ENCODE results near the gene MEFV. TPM values are rescaled to one million over a fixed set of nuclear protein-coding genes. Genes with fewer than 3 reads are reported as not detected.
"Not testable (repeated sequence)": the region's sequence is repeated elsewhere in the genome, so short reads cannot be mapped to it uniquely, and the experiment has no call there.

MEFV gene
- total RNA-seq, 1 donor from 2014 or later = not detected

GRCh38 chr16:3274947-3275346, 18.5 kb upstream of the MEFV start:
- H3K27me3 Mint-ChIP-seq (ENCODE audit: low read depth) = peaks cover 29% of the 10 kb centered on the region

DNA sequence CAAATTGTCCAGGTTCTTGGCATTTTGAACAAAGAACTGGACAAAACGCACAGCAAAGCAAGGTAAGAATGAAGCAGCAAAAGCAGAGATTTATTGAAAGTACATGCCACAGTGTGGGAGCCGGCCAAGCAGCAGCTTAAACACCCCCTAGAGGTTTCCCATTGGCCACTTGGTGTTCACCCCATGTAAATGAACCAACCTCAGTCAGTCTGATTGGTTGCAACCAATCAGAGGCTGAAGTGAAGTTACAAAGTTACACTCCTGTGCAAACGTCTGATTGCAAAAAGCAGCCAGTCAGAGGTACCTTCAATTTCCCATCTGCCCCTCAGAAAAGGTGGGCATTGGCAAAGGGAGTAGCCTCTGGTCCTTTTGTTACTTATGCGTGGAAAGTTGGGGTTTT, 18.1 kb upstream of the MEFV start:
- no peak for TF ChIP-seq CTCF (IDR thresholded peaks at IDR 0.05; ENCODE audit: unreplicated experiment)
- H3K36me3 Mint-ChIP-seq = no peaks in the 10 kb centered on the region
- no peaks in the 10 kb centered on the region for H3K9me3 Mint-ChIP-seq
- H3K4me1 Mint-ChIP-seq = no peaks in the 10 kb centered on the region
- no peak for DNase-seq (ENCODE audit: low spot score in 2 of 2, unreplicated experiment in 2 of 2)
- no peak overlapping the region for H3K4me3 Mint-ChIP-seq
- H3K27ac Mint-ChIP-seq = no peak overlapping the region
- peaks cover 29% of the 10 kb centered on the region for H3K27me3 Mint-ChIP-seq (ENCODE audit: low read depth)

More at GRCh38 chr16:3274947-3275346, 18.5 kb upstream of the MEFV start:
- Mint-ChIP-seq H3K36me3 (no peaks in the 10 kb centered on the region), H3K4me1 (no peaks in the 10 kb centered on the region), H3K9me3 (no peaks in the 10 kb centered on the region), H3K27ac (no peak overlapping the region), H3K4me3 (no peak overlapping the region)
- DNase-seq (ENCODE audit: low spot score in 2 of 2, unreplicated experiment in 2 of 2) = no peak
- no peak for TF ChIP-seq CTCF (IDR thresholded peaks at IDR 0.05; ENCODE audit: unreplicated experiment)

DNA sequence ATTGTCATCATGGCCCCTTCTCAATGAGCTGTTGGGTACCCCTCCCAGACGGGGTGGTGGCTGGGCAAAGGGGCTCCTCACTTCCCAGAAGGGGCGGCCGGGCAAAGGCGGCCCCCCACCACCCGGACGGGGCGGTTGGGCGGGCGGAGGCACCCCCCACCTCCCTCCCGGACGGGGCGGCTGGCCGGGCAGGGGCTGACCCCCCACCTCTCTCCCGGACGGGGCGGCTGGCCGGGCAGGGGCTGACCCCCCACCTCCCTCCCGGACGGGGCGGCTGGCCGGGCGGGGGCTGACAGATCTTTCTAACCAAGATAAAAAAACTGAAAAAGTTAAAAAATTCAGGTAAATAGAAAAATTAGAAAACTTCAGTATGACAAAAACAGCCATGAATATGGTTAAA, 14.8 kb upstream of the MEFV start:
- not testable (repeated sequence) for DNase-seq (ENCODE audit: low spot score in 2 of 2, unreplicated experiment in 2 of 2); H3K4me1 Mint-ChIP-seq; H3K36me3 Mint-ChIP-seq; H3K27ac Mint-ChIP-seq; H3K4me3 Mint-ChIP-seq; H3K27me3 Mint-ChIP-seq (ENCODE audit: low read depth); H3K9me3 Mint-ChIP-seq

DNA sequence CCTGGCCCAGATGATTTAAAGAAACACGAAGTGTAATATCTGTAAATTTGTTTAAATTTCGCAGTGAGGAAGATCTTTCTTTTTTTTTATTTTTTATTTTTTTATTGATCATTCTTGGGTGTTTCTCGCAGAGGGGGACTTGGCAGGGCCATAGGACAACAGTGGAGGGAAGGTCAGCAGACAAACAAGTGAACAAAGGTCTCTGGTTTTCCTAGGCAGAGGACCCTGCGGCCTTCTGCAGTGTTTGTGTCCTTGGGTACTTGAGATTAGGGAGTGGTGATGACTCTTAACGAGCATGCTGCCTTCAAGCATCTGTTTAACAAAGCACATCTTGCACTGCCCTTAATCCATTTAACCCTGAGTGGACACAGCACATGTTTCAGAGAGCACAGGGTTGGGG, 14.3 kb upstream of the MEFV start:
- H3K36me3 Mint-ChIP-seq, H3K4me3 Mint-ChIP-seq, H3K4me1 Mint-ChIP-seq: not testable (repeated sequence)

GRCh38 chr16:3268294-3268693, 11.9 kb upstream of the MEFV start:
- H3K4me1 Mint-ChIP-seq = peaks cover 8% of the 10 kb centered on the region
- no peak for TF ChIP-seq CTCF (IDR thresholded peaks at IDR 0.05; ENCODE audit: unreplicated experiment)
- no peak overlapping the region for H3K4me3 Mint-ChIP-seq
- no peak overlapping the region for H3K27ac Mint-ChIP-seq
- DNase-seq (ENCODE audit: low spot score in 2 of 2, unreplicated experiment in 2 of 2) = no peak
- H3K36me3 Mint-ChIP-seq = no peaks in the 10 kb centered on the region
- peaks cover 3% of the 10 kb centered on the region for H3K9me3 Mint-ChIP-seq
- H3K27me3 Mint-ChIP-seq (ENCODE audit: low read depth) = no peaks in the 10 kb centered on the region

More for the DNA sequence above, 14.3 kb upstream of the MEFV start:
- H3K27me3 Mint-ChIP-seq (ENCODE audit: low read depth); H3K27ac Mint-ChIP-seq; H3K9me3 Mint-ChIP-seq; DNase-seq (ENCODE audit: low spot score in 2 of 2, unreplicated experiment in 2 of 2): not testable (repeated sequence)

- Mint-ChIP-seq H3K27ac (no peak overlapping the region), H3K9me3 (peaks cover 3% of the 10 kb centered on the region)
Measured at GRCh38 chr16:3266873-3267537, 10.6 kb upstream of the MEFV start.

More at GRCh38 chr16:3266873-3267537, 10.6 kb upstream of the MEFV start:
- DNase-seq (ENCODE audit: low spot score in 2 of 2, unreplicated experiment in 2 of 2) = no peak
- H3K36me3 Mint-ChIP-seq = no peaks in the 10 kb centered on the region
- peaks cover 8% of the 10 kb centered on the region for H3K4me1 Mint-ChIP-seq
- H3K4me3 Mint-ChIP-seq = no peak overlapping the region
- peak; percentile 28 for TF ChIP-seq CTCF (IDR thresholded peaks at IDR 0.05; ENCODE audit: unreplicated experiment)
- H3K27me3 Mint-ChIP-seq (ENCODE audit: low read depth) = no peaks in the 10 kb centered on the region

Measured in mesothelial cell of epicardium (in vitro differentiated cells).